BLaER1 treated with 17β-estradiol and CSF1 and Interleukin-3, amounts not matched to agents 10 nM and 100 nM (cell line): ENCODE measurements around the gene TMEFF1.
"Not testable (repeated sequence)": the region's sequence is repeated elsewhere in the genome, so short reads cannot be mapped to it uniquely, and the experiment has no call there.

ENCODE experiments used
- H3K27ac ChIP-seq, 11 experiments: shearing (Covaris generic); formaldehyde crosslinking; 2 replicates each; pipeline ENCODE4 v1.8.1; 2022
- H3K27me3 ChIP-seq, 11 experiments: shearing (Covaris generic); formaldehyde crosslinking; 2 replicates each; pipeline ENCODE4 v1.8.1; 2022
- H3K36me3 ChIP-seq, 11 experiments: shearing (Covaris generic); formaldehyde crosslinking; 2 replicates each; pipeline ENCODE4 v1.8.1; 2022
- H3K4me1 ChIP-seq, 10 experiments: shearing (Covaris generic); formaldehyde crosslinking; 2 replicates each; pipeline ENCODE4 v1.8.1; 2022
- H3K4me2 ChIP-seq, 11 experiments: shearing (Covaris generic); formaldehyde crosslinking; 2 replicates each; pipeline ENCODE4 v1.8.1; 2022
- H3K4me3 ChIP-seq, 10 experiments: shearing (Covaris generic); formaldehyde crosslinking; 2 replicates each; pipeline ENCODE4 v1.8.1; 2022
- H3K9ac ChIP-seq, 11 experiments: shearing (Covaris generic); formaldehyde crosslinking; 2 replicates each; pipeline ENCODE4 v1.8.1; 2022
- H3K9me3 ChIP-seq, 11 experiments: shearing (Covaris generic); formaldehyde crosslinking; replicated peaks in 1 of 11; 2 replicates each; pipeline ENCODE4 v1.8.1; 2022
- H4K20me1 ChIP-seq, 11 experiments: shearing (Covaris generic); formaldehyde crosslinking; 2 replicates each; pipeline ENCODE4 v1.8.1; 2022
- Cebpa-rat ChIP-seq, 11 experiments: shearing (Covaris generic); IDR thresholded peaks; 2 replicates each; pipeline ENCODE4 v1.8.1; 2022

The TMEFF1 gene

DNA sequence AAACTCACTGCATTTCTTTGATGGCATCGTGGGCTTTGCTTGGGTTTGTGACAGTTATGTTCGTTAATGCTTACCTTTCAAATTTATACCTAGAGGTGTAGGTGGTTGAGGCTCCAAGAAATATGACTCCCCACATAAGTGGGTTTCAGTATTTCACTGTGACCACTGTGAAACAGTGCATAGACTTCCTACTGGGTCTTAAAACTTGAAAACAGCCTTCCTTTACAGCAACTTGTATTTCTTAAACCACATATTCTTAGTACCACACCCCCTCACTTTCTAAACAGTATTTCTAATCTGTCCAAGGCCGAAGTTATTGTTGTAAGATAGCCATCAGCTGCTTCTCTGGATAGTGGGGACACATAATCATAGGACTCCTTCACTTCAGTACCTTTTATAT is 48.3 kb downstream of the TMEFF1 start:
- H4K20me1 ChIP-seq = no peaks in the 10 kb centered on the region
- no peak for TF ChIP-seq Cebpa-rat (IDR thresholded peaks at IDR 0.05)
- no peak overlapping the region for H3K9ac ChIP-seq
- no peak overlapping the region for H3K4me3 ChIP-seq
- H3K4me1 ChIP-seq = peaks cover 0 to 10% (median 0%) of the 10 kb centered on the region in 10 experiments; a peak in 8 of 20 replicates
- no peak overlapping the region for H3K27ac ChIP-seq
- peaks cover 0 to 16% (median 0%) of the 10 kb centered on the region in 11 experiments; a peak in 3 of 22 replicates for H3K9me3 ChIP-seq
- no peak overlapping the region for H3K4me2 ChIP-seq
- H3K36me3 ChIP-seq = peaks cover 0 to 43% (median 6%) of the 10 kb centered on the region in 11 experiments; a peak in 10 of 22 replicates
- no peaks in the 10 kb centered on the region for H3K27me3 ChIP-seq

DNA sequence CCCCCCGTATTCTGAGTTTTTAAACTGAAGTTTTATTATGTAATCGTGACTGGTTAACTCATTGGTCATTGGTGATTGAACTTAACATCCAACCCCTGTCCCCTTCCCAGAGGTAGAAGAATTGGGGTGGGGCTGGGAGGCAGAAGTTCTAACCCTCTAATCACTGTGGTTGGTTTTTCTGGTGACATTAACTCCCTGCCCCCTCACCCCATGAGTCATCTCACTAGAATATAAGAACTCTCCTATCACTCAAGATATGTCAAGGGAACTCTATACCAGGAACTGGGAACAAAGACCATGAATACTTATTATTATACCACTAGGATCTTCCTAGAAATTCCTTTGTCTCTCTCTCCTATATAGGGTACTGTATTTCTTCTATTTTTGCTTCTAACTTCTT is 52.6 kb downstream of the TMEFF1 start:
- Histone ChIP-seq H3K4me2 (peak overlapping the region in 4 of 11 experiments; percentile 3 to 33 (median 13); a peak in 4 of 22 replicates), H3K9me3 (peaks cover 0 to 30% (median 10%) of the 10 kb centered on the region in 11 experiments; a peak in 16 of 22 replicates), H3K36me3 (peaks cover 0 to 39% (median 13%) of the 10 kb centered on the region in 11 experiments; a peak in 13 of 22 replicates), H3K4me3 (no peak overlapping the region), H3K9ac (no peak overlapping the region), H3K27ac (no peak overlapping the region), H4K20me1 (no peaks in the 10 kb centered on the region), H3K4me1 (peaks cover 0 to 15% (median 0%) of the 10 kb centered on the region in 10 experiments; a peak in 8 of 20 replicates), H3K27me3 (no peaks in the 10 kb centered on the region)
- TF ChIP-seq Cebpa-rat (IDR thresholded peaks at IDR 0.05) = no peak

DNA sequence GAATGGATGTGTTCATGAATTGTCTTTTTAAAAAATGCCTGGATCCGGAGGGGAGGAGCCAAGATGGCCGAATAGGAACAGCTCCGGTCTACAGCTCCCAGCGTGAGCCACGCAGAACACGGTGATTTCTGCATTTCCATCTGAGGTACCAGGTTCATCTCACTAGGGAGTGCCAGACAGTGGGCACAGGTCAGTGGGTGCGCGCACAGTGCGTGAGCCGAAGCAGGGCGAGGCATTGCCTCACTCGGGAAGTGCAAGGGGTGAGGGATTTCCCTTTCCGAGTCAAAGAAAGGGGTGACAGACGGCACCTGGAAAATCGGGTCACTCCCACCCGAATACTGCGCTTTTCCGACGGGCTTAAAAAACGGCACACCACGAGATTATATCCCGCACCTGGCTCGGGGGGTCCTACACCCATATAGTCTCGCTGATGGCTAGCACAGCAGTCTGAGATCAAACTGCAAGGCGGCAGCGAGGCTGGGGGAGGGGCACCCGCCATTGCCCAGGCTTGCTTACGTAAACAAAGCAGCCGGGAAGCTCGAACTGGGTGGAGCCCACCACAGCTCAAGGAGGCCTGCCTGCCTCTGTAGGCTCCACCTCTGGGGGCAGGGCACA is 54.3 kb downstream of the TMEFF1 start:
- not testable (repeated sequence) for H3K4me2 ChIP-seq, H4K20me1 ChIP-seq, H3K27ac ChIP-seq, H3K4me3 ChIP-seq, H3K9ac ChIP-seq, H3K27me3 ChIP-seq
- peaks cover 0 to 38% (median 10%) of the 10 kb centered on the region in 11 experiments; a peak in 13 of 22 replicates for H3K36me3 ChIP-seq
- peaks cover 0 to 15% (median 0%) of the 10 kb centered on the region in 10 experiments; a peak in 8 of 20 replicates for H3K4me1 ChIP-seq
- peaks cover 0 to 30% (median 10%) of the 10 kb centered on the region in 11 experiments; a peak in 16 of 22 replicates for H3K9me3 ChIP-seq

DNA sequence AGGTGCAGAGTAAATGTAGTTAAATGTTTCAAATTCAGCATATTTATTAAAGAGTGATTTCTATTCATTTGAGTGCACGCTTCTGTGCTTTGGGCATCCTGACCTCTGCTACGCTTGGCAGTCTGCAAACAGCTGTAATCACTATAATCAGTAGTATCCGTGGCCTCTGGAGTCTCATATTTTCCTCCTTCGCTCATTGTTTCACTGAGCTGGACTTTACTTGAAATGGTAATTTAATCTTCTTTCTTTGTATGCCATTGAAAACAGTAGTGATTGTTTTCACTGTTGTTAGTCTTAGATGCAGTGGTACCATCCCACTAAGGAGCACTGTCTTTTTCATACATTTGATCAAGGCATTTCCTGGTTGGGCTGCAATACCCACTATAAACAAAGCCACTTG is 61.5 kb downstream of the TMEFF1 start:
- no peaks in the 10 kb centered on the region for H3K27me3 ChIP-seq
- H3K4me1 ChIP-seq = no peaks in the 10 kb centered on the region
- no peak for TF ChIP-seq Cebpa-rat (IDR thresholded peaks at IDR 0.05)
- H3K9ac ChIP-seq = no peak overlapping the region
- no peaks in the 10 kb centered on the region for H4K20me1 ChIP-seq
- peaks cover 0 to 18% (median 7%) of the 10 kb centered on the region in 11 experiments; a peak in 18 of 22 replicates for H3K36me3 ChIP-seq
- H3K4me3 ChIP-seq = no peak overlapping the region
- H3K9me3 ChIP-seq = peaks cover 5 to 13% (median 7%) of the 10 kb centered on the region in 11 experiments; a peak in 17 of 22 replicates
- H3K4me2 ChIP-seq = no peak overlapping the region
- no peak overlapping the region for H3K27ac ChIP-seq

DNA sequence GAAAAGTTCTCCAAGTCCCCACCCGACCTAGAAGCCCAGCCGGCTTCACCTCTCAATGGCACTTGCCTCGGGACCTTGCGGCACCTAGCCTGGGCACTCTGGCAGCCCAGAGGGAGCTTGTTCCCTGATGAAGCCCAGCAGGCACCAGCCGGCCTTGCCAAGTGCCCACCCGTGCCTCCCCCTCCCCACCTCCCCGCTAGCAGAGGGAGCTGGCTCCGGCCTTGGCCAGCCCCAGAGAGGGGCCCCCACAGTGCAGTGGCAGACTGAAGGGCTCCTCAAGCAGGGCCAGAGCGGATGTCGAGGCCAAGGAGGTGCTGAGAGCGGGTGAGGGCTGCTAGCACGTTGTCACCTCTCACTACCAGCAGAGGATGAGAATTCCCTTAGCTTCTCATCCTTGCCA is 67.4 kb downstream of the TMEFF1 start:
- peaks cover 0 to 70% (median 46%) of the 10 kb centered on the region in 11 experiments; a peak in 19 of 22 replicates for H3K36me3 ChIP-seq
- TF ChIP-seq Cebpa-rat (IDR thresholded peaks at IDR 0.05) = no peak

DNA sequence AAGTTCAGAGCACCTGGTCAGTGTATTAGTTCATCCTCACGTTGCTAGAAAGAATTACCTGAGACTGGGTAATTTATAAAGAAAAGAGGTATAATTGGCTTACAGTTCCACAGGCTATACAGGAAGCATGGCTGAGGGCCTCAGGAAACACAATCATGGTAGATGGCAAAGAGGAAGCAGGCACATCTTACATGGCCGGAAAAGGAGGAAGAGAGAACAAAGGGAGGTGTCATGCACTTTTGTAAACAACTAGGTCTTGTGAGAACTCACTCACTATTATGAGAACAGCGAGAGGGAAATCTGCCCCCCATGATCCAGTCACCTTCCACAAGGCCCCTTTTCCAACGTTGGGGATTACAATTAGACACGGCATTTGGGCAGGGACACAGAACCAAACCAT is 76.1 kb downstream of the TMEFF1 start:
- Histone ChIP-seq H3K9ac (no peak overlapping the region; a peak in 1 of 22 replicates), H3K36me3 (peaks cover 0 to 92% (median 79%) of the 10 kb centered on the region in 11 experiments; a peak in 21 of 22 replicates), H3K27ac (peak overlapping the region in 8 of 11 experiments; percentile 10 to 74 (median 55); a peak in 14 of 22 replicates), H4K20me1 (no peaks in the 10 kb centered on the region), H3K4me1 (peaks cover 0 to 9% (median 8%) of the 10 kb centered on the region in 10 experiments; a peak in 9 of 20 replicates), H3K4me3 (0 out of 20 replicates have a peak overlapping the region, but pooled peaks of 1 of the 10 experiments have one; percentile 6), H3K9me3 (peaks cover 48 to 59% (median 51%) of the 10 kb centered on the region in 11 experiments), H3K4me2 (peak overlapping the region in 7 of 11 experiments; percentile 4 to 35 (median 23); a peak in 9 of 22 replicates), H3K27me3 (no peaks in the 10 kb centered on the region)
- no peak for TF ChIP-seq Cebpa-rat (IDR thresholded peaks at IDR 0.05)

More for the DNA sequence above, 67.4 kb downstream of the TMEFF1 start:
- no peak overlapping the region for H3K4me2 ChIP-seq
- peaks cover 32 to 60% (median 50%) of the 10 kb centered on the region in 11 experiments for H3K9me3 ChIP-seq
- H3K27me3 ChIP-seq = no peaks in the 10 kb centered on the region
- H3K9ac ChIP-seq = no peak overlapping the region
- H3K4me1 ChIP-seq = no peaks in the 10 kb centered on the region
- no peak overlapping the region for H3K4me3 ChIP-seq
- no peak overlapping the region for H3K27ac ChIP-seq
- H4K20me1 ChIP-seq = no peaks in the 10 kb centered on the region

DNA sequence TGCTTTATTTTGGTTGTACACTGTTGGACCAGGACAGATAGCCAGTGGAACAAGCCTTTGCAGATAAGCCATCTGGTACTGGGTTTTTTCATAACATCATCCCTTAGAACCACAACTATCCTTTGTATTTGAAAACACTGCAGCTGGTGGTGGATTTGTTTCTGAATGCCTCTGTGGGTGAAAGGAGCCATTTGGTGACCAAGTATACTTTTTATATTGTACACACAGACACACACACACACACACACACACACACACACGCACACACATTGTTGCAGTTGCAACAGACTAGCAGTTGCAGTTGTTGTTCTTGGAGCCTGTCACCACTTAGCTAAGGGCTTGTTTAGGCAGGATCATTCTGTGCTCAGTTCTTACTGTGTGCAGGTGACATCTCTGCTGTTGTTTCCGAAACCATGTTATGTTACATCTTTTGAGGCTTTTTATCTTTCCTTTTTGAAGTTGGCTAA is 82.0 kb downstream of the TMEFF1 start:
- Histone ChIP-seq H3K36me3 (peaks cover 0 to 80% (median 33%) of the 10 kb centered on the region in 11 experiments; a peak in 18 of 22 replicates), H3K4me1 (no peaks in the 10 kb centered on the region), H3K4me3 (no peak overlapping the region), H3K4me2 (no peak overlapping the region), H3K27me3 (no peaks in the 10 kb centered on the region), H4K20me1 (no peaks in the 10 kb centered on the region), H3K9me3 (peaks cover 0 to 6% (median 1%) of the 10 kb centered on the region in 11 experiments; a peak in 7 of 22 replicates), H3K9ac (no peak overlapping the region), H3K27ac (no peak overlapping the region)
- no peak for TF ChIP-seq Cebpa-rat (IDR thresholded peaks at IDR 0.05)

DNA sequence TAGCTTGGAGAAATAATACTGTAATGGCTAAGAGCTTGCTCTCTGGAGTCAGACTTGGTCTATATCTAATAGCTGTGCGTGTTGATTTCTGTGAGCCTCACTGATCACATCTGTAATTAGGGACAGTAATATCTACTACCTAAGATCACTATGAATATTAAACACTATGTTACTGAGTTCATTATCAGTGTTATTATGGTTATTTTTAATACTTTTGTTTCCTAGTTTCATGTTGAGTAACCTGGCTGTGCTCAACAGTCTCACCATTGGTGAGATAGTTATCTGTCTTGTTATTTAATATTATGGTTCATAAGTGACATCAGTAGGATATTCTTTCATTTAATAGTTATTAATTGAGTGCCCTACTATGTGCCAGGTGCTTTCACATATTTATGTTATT is 82.5 kb downstream of the TMEFF1 start:
- TF ChIP-seq Cebpa-rat (IDR thresholded peaks at IDR 0.05) = no peak
- H3K27ac ChIP-seq = no peak overlapping the region
- H3K36me3 ChIP-seq = peaks cover 0 to 79% (median 28%) of the 10 kb centered on the region in 11 experiments; a peak in 15 of 22 replicates
- H3K4me2 ChIP-seq = no peak overlapping the region
- H3K4me3 ChIP-seq = no peak overlapping the region
- no peak overlapping the region for H3K9ac ChIP-seq
- no peaks in the 10 kb centered on the region for H3K4me1 ChIP-seq
- H4K20me1 ChIP-seq = no peaks in the 10 kb centered on the region
- H3K9me3 ChIP-seq = peaks cover 0 to 3% (median 0%) of the 10 kb centered on the region in 11 experiments; a peak in 2 of 22 replicates
- H3K27me3 ChIP-seq = no peaks in the 10 kb centered on the region

DNA sequence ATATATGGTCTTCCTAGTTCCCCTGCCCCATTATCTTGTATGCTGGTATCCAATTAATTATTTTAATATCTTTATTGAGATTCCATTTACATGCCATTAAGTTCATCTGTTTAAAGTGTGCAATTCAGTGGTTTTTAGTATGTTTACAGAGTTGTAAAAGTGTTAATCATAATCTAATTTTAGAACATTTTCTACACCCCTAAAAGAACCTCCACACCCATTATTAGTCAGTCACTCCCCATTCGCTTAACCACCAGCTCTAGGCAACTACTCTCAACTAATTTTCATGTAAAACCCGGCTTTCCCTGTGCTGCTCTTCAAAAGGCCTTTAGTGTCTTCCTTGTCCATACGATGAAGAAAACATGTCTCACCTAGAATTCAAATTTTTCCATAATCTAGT is 84.1 kb downstream of the TMEFF1 start:
- peaks cover 0 to 65% (median 14%) of the 10 kb centered on the region in 11 experiments; a peak in 13 of 22 replicates for H3K36me3 ChIP-seq
- no peaks in the 10 kb centered on the region for H3K27me3 ChIP-seq
- no peak overlapping the region for H3K4me3 ChIP-seq
- no peak overlapping the region for H3K9ac ChIP-seq
- no peaks in the 10 kb centered on the region for H3K9me3 ChIP-seq
- TF ChIP-seq Cebpa-rat (IDR thresholded peaks at IDR 0.05) = no peak
- H3K27ac ChIP-seq = no peak overlapping the region
- no peaks in the 10 kb centered on the region for H3K4me1 ChIP-seq
- no peak overlapping the region for H3K4me2 ChIP-seq
- no peaks in the 10 kb centered on the region for H4K20me1 ChIP-seq
